Skeletal muscle cell (primary cell): ENCODE results near the gene SRSF6.
A peak's percentile ranks its signal among the peaks of the same experiment; 100 is the strongest.
"Not testable (repeated sequence)": the region's sequence is repeated elsewhere in the genome, so short reads cannot be mapped to it uniquely, and the experiment has no call there.

ENCODE experiments used
- DNase-seq: peaks from one replicate; pipeline ENCODE4 v3.0.0-alpha.2; 2010; ENCODE audit warnings: low read depth
- H3K4me3 ChIP-seq: 2 replicates; pipeline ENCODE4 v1.5.1; 2011; ENCODE audit warnings: low read depth, mild to moderate bottlenecking, control low read depth, low read length, moderate library complexity

Gene SRSF6

DNA sequence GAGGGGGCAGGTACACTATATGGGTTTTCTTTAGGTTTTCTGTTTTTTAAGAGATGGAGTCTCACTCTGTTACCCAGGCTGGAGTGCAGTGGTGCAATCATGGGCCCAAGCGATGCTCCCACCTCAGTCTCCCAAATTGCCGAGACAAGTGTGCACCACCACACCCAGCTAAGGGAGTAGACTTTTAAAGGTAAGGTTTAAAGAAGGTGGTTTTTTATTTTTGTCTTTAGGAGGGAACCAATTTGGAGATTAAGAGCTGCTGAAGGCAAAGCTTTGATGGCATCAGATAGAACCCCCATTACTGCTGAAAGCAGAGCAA lies 7.9 kb downstream of the SRSF6 start:
- DNase-seq = no peak
- no peak overlapping the region for H3K4me3 ChIP-seq

DNA sequence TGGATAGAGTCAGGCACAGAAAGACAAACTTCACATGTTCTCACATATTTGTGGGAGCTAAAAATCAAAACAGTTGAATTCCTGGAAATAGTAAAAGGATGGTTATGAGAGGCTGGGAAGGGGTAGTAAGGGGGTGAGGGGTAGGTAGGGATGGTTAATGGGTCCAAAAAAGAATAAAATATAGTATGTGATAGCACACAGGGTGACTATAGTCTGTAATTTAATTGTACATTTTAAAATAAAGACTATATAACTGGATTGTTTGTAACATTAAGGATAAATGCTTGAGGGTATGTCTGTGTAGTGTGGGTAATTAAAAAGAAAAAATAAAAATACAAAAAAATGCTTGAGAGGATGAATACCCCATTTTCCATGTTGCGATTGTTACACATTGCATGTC lies 9.9 kb downstream of the SRSF6 start:
- no peak for DNase-seq
- no peak overlapping the region for H3K4me3 ChIP-seq

DNA sequence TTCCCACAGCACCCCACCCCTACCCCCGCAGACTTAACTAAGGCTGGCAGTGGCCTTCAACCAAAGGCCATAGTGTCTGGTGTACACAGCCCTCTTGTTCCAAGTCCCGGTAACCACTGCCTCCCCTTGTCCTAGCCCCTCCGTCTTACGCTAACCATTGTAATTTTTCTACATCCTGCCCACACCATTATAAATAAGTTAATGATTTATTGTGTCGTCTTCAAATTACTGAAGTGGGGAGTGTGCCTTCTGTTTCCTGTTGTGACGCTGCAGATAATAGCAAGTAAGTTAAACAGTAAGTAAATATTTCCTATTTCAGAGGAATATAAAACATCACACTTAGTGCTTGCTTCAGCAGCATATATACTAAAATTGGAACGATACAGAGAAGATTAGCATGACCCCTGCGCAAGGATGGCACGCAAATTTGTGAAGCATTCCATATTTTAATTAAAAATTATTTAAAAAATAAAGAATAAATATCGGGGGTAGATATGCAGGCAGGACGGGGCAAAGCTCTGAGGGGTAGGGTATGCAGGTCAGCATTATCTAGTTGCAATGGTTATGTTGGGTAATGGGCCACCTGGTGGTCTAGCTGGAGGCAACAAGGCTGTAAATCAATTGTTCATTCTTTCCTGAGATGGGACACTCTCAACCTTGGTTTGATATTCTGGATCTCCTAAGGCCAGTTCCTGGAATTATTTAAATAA lies 15.1 kb downstream of the SRSF6 start:
- H3K4me3 ChIP-seq = no peak overlapping the region
- no peak for DNase-seq

DNA sequence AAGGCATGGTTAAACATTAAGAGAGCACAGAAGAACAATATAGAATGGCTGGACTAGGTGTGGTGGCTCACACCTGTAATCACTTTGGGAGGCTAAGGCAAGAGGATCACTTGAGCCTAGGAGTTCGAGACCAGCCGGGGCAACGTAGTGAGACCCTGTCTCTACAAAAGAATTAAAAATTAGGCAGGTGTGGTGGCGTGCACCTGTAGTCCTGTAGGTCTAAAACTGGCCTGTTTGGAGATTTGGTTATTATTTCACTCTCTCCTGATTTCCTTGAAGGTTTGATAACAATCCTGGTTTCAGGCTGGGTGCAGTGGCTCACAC lies 15.6 kb downstream of the SRSF6 start:
- H3K4me3 ChIP-seq = no peak overlapping the region
- no peak for DNase-seq

DNA sequence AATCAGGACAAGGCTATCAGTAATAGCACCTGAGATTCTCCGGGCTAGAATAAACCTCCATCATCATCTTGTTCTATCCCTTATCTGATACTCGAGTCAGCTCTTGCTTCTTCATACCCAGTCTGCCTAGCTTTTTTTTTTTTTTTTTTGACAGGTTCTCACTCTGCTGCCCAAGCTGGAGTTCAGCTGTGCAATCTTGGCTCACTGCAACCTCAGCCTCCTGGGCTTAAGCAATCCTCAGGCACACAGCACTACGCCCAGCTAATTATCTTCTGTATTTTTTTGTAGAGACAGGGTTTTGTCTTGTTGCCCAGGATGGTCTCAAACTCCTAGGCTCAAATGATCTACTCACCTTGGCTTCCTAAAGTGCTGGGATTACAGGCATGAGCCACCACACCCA lies 19.5 kb downstream of the SRSF6 start:
- DNase-seq = no peak

DNA sequence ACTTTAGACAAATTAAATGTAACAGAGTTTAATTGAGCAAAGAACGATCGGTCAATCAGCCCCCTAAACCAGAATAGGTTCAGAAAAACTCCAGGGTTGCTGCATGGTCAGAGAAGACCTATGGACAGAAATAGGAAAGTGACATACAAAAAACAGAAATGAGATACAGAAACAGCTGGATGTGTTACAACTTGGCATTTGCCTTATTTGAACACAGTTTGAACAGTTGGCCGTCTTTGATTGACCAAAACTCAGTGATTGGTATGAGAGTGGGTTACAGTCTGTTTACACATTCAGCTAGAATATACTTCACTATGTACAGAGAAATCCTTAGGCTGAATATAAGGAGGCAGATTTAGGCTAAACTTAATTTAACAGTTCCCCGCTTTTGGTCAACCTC lies 19.9 kb downstream of the SRSF6 start:
- DNase-seq = no peak
- H3K4me3 ChIP-seq = no peak overlapping the region

More for the DNA sequence above, 19.5 kb downstream of the SRSF6 start:
- no peak overlapping the region for H3K4me3 ChIP-seq

DNA sequence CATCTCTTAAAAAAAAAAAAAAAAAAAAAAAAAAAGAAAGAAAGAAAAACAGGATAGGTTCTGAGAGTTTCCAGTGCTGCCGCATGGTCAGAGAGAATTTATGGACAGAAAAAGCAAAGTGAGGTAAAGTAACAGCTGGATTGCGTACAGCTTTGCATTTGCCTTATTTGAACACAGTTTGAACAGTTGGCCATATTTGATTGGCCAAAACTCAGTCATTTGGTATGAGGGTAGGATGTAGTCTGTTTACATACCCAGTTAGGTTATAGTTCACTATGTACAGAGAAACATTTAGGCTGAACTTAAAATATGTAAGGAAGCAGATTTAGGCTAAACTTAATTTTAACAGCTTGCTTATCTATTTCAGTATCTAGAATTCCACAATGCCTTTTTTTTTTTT lies 32.3 kb downstream of the SRSF6 start:
- H3K4me3 ChIP-seq = no peak overlapping the region
- no peak for DNase-seq

DNA sequence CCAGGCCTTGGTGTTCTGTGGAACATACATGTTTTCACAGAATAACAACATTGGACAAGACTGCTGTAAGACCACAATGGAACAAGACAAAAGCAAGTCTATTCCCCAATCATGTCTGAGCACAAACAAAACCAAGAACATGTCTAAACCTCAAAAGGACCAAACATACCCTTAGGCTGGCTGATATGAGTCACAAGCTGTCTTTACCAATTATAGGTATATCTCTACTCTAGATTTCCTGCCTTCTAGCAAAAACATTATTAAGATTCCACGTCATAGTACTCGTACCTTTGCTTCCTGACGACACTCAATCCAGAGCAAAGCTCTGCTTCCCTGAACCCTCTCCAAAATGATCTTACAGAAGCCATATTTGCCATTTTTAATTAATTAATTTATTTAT lies 34.4 kb downstream of the SRSF6 start:
- no peak for DNase-seq
- H3K4me3 ChIP-seq = no peak overlapping the region

DNA sequence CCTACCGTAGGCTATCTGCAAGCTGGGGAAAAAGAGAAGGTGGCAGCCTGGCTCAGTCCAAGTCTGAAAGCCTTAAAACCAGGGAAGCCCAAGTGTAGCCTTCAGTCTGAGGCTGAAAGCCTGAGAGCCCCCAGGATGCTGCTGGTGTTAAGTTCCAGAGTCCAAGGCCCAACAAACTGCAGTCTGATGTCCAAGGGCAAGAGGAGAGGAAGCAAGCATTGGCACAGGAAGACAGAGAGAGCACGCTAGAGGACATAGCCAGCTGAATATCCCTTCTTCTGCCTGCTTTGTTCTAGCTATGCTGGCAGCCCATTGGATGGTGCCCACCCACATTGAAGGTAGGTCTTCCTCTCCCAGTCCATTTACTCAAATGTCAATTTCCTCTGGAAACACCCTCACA lies 37.7 kb downstream of the SRSF6 start:
- H3K4me3 ChIP-seq = no peak overlapping the region
- no peak for DNase-seq

DNA sequence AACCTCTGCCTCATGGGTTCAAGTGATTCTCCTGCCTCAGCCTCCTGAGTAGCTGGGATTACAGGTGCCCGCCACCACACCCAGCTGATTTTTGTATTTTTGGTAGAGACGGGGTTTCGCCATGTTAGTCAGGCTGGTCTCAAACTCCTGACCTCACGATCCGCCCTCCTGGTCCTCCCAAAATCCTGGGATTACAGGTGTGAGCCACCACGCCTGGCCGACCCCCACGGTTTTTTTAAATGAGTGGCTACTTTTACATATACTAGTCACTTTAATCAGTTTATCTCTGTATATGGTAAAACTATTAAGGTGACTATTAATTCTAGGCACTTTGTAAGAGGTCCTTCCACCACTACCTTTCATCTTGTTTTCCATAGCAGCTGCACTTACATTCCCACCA lies 44.3 kb downstream of the SRSF6 start:
- not testable (repeated sequence) for H3K4me3 ChIP-seq, DNase-seq

DNA sequence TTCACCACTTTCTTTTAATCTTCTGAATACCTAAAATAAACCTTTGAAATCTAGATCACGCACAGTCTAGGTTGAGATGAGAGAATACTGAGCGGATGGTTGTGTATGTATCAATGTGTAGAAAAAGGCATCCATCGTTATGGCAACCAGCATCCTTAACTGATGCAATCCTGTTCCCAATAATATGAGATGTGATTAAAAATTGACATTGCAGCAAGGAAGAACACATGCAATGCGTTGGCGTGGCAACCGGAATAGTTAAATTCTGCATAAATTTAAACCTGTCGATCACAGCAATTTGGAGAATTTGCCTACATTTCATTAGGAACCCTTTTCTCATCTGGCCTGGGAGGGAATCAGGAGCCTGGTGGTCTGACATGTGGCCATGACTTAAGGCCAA lies 48.5 kb downstream of the SRSF6 start:
- no peak for DNase-seq

DNA sequence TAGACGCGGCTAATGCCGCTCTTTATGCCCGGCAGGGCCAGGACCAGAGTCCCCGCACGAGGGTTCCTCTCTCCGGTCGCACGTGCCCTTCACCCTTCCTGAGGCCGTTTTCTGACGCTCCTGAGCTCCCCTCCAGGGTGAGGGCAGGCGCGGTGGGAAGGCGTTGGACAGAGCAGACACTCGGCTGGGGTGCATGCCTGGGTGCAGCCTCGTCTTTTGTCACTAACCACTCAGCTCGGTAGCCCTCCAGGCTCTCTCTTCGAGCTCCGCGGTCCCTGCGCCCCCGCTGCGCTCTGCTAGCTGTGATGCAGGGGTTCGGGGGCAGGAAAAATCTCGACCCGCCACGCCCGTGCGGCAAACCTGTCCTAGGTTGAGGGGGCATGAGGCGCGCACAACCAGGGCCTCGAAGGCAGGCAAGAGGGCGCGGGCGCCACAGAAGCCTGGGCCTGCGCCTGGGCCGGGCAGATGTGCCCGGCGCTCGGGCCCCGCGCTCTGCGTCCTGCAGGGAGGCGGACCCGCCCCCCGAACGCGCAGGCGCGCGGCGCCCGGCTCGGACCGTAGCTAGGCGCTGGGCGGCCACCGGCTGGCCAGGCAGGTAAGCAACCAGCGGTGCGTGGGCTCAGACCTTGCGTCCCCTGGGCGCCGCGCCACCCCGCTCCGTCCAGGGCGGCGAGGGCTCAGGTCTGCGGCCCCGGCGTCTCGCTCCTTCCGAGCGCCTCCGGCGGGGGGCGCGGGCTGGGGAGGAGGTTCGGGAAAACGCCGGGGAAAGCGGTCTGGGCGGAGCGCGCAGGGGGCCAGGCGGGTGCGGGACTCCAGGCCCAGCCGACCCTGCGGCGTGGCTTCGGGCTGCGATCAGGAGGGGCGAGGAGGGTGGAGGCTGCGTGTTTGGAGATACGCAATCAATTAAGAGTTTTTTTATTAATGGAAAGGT lies 49.7 kb downstream of the SRSF6 start, which contains the start of gene L3MBTL1:
Gene L3MBTL1, plus strand, starts transcription at position 548 of the 931 bp plus-strand sequence. CDS start 5,807 bp downstream, outside the sequence.
- H3K4me3 ChIP-seq = peak within 1 kb of the TSS; percentile 66
- no peak for DNase-seq

More for the DNA sequence above, 48.5 kb downstream of the SRSF6 start:
- H3K4me3 ChIP-seq = no peak overlapping the region

DNA sequence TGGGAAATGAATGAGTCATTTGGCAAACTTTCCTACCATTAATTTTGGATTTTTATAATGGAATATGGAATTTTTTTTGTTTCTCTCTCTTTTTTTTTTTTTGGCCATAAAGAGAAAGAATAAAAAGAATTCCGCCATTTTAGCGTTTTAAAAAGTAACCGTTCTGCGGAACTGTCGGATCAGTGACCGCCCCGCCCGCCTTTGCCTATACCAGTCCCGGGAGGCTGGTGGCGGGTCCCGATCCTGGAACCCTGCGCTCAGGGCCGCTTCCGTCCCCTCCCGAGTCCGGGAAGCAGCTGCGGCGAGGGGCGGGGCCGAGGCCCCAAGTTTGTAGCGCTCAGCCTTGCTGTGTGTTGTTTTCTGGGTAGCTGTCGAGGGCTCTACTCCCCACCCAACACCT lies 50.4 kb downstream of the SRSF6 start:
- DNase-seq = no peak
- peak overlapping the region; percentile 66 for H3K4me3 ChIP-seq

DNA sequence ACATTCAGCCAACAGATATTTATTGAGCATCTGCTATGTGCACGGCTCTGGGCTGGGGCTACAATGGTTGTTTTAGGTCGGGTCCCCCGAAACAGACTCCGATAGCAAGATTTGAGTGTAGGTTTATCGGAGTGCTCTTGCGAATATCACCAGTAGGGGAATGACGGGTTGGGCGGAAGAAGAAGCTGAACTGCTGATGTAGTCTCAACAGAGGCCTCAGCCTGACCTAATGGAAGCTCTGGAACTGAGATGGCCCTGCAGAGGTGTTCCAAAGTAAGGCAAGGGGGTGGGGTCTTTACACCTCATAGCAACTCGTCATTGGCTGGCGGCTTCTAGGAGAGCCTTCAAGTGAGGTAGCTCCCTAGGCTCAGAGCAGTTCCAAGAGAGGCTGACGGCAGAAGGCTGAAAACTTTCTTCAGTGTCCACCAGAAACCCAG lies 50.9 kb downstream of the SRSF6 start:
- no peak for DNase-seq
- no peak overlapping the region for H3K4me3 ChIP-seq

DNA sequence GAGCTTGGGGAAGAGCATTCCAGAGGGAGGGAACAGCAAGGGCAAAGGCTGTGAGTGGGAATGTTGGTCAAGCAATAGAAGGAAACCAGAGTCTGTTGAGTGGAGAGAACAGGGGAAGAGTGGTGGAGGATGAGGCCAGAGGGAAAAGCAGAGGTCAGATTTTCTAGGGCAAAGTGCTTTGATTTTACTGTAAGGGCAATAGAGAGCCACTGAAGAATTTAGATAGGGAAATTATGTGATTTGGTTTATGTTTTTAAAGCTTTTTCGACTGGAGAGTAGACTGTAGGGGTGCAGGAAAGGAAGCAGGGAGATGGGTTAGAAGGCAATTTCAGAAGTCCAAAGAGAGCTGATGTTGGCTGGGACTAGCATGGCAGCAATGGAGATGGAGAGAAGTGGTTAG lies 54.2 kb downstream of the SRSF6 start:
- DNase-seq = no peak
- no peak overlapping the region for H3K4me3 ChIP-seq

DNA sequence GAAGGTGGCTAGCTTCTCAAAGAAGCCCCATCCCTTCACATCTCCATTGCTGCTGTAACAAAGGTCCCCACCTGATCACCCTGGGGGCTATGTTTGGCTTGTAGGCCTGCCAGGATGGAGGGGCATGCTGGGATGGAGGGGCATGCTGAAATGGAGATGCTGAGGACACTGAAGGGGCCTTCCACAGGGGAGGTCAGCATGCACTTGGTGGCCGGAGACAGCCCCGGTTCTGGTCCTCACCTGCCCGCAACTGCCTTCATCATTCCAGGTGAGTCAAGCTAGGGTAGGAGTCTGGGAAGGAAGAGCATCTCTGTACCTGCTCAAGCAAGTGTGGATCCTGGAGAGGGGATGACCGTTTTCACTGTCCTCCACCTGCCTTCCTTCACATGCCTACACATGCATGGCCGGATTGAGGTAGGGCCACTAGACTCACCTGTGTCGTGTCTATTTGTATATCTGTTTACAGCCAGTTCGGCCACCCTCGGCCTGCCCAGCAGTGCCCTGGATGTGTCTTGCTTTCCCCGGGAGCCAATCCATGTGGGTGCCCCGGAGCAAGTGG lies 55.8 kb downstream of the SRSF6 start:
- DNase-seq = no peak
- peak overlapping the region; percentile 59 for H3K4me3 ChIP-seq
